Stimulated activated CD4-positive, alpha-beta T cell treated with anti-CD3 and anti-CD28 coated beads, Interleukin-2, amount 100 ng/mL, for 48 hours (primary cell): Measurements from ENCODE around the gene ACAT2.
"Not testable (repeated sequence)": the region's sequence is repeated elsewhere in the genome, so short reads cannot be mapped to it uniquely, and the experiment has no call there.

Experiments
- DNase-seq, 2 donors: peaks; one replicate each; pipeline ENCODE4 v3.0.0-alpha.2; 2020

The ACAT2 gene

DNA sequence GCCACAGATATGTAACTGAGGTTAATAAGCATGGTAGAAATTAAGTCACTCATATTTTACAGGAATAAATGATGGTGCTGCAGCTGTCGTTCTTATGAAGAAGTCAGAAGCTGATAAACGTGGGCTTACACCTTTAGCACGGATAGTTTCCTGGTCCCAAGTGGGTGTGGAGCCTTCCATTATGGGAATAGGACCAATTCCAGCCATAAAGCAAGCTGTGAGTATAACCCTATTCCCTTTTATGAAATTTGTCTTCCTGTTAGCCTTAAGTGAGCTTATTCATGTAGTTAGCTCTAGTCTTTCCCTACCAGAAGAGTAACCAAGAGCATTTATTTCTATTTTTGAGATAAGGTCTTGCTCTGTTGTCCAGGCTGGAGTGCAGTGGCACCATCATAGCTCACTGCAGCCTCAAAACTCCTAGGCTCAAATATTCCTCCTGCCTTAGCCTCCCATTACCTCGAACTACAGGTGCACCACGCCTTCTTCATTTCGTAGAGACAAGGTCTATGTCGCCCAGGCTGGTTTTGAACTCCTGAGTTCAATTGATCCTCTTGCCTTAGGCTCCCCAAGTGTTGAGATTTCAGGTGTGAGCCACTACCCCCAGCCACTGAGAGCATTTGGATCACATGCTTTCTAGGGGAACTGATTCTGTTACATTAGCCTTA, 15.5 kb downstream of the ACAT2 start:
- no peak for DNase-seq

DNA sequence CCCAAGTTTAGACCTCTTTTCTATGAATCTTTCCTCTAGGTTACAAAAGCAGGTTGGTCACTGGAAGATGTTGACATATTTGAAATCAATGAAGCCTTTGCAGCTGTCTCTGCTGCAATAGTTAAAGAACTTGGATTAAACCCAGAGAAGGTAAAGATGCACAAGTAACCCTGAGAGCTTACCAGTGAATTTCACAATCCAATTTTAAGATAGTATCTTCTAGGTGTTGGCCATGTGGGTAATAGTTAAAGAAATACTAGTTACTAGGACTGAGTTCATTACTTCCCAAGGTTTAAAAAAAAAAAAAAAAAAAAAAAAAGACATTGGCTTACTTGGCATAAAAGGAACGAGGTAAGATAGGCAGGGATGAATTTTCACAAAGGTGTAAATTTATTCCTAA, 16.3 kb downstream of the ACAT2 start:
- DNase-seq, result no peak

DNA sequence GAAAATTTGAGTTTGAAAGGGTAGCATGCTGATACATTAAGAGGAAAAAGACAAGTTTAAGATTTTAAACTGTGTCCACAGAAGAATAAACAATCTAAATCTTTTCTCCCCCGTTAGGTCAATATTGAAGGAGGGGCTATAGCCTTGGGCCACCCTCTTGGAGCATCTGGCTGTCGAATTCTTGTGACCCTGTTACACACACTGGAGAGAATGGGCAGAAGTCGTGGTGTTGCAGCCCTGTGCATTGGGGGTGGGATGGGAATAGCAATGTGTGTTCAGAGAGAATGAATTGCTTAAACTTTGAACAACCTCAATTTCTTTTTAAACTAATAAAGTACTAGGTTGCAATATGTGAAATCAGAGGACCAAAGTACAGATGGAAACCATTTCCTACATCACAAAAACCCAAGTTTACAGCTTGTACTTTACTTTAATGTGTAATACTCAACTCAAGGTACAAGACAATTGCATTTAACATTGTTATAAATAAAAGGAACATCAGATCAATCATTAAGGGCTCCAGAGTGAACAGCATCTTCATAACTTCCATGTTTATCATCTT, 16.8 kb downstream of the ACAT2 start:
- no peak for DNase-seq

DNA sequence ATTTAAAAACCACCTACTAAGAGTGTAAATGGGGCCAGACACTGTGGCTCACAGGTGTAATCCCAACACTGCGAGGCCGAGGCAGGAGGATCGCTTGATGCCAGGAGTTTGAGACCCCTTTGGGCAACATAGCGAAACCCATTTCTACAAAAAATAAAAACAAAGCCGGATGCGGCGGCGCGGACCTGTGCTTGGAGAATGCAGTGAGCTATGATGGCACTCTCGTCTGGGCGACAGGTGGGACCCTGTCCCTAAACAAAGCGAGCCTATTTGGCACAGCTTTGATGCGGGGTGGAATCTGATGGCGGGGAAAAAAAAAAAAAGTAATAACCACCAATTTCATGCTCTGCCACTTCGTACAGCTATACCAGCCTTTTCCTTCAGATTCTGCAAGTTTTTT, 26.4 kb downstream of the ACAT2 start:
- DNase-seq, result no peak

DNA sequence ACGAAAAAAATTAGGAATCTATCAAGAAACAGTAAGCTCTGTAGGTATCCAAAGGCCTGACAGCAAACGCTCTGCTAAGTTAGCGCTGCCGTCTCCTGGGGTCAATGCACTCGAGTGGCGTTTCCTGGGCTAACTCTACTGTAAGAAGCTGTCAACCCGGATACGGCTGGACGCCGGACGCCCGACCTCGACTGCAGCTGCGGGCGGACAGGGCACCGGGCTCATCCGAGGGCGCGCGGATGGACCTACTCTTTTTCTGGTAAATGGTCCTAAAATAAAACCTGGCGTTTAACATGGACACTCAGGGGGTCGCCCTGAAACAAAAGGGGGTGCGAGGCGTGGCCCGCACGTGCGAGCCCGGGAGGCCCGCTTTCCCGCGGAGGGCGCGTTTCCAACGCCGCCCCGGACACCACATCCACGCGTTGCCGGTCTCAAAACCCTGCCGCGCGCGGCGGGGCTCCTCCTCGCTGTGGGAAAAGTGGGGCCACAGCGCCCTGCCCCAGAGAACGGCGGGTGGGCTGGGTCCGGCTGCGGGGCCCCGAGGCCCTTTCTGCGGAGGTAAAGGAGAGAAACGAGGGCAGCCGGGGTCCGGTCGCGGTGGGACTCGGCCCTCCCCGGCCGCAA, 27.0 kb downstream of the ACAT2 start:
- peak; percentile 11 to 21 for DNase-seq

DNA sequence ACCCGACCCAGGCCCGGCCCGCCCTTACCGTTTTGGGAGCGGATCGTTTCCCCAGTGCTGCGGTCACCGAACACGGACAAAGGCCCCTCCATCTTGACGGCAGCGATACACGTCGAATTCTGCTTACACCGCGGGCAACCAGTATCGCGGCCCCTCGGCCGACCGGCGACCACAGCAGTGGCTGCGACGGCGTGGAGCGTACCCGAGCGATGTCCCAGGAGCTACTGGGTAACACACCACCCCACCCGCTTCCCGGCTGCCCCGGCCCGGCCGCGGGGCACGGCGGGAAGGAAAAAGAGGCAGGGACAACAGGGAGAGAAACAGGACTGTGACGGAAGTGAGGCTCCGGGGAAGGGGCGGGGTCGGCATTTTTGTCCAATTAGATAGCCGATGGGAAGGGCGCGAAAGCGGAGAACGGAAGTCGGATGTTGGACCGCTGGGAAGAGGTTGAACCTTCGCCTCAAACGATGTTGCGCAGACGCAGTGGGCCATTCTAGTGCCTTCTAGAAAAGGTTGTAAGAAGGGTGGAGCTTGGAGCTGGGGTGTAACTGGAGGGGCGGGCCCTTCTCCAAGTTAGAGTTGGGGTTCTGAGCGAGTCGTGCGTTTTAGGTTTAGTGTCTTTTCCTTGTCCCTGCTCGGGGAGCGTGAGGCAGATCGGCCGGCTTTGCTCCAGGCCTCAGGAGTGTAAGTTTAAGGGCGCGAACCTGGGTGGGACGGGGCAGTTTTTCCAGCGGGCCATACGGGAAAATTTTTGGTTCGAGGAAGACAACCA, 27.7 kb downstream of the ACAT2 start, which contains the start of gene TCP1:
Gene TCP1, minus strand, starts transcription at position 226 of the 772 bp plus-strand sequence. Its CDS starts 134 bp downstream, at position 92.
- peak; percentile 96 to 98 for DNase-seq

DNA sequence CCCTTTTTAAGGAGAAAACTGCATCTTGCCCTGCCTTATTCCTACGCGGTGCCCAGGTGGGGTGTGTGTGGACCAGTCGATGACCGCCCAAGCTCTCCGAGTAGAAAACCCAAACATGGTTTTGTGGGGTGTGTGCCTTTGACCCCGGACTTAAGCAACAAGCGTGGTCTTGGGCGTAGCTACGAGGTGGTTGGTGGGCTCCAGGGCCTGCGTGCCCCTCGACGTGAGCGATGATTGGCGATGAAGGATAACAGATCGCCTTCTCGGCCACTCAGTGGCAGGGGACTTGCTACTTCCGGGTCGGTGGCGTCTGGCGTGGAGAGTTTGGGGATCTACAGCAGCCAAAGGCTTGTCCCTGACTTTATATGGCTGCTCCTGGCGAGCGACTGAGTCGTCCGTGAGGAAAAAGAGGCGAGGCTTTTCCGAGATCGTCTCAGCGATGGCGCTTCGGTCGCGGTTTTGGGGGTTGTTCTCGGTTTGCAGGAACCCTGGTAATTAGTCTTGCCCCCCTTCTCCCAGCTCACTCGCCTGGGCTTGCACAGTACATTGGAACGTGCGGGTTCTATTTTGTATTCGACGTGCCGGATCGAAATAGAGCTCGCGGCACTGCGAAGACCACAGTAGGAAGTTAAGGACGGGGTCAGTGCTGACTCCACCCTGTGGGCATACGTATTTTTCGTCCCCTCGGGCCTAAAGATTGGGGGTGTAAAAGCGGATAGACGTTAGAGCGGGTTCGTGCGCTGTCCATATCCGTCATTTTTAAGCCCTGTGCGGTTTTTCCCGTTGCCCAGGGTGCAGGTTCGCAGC, 28.5 kb downstream of the ACAT2 start, which contains the start of gene MRPL18:
Gene MRPL18, plus strand, starts transcription at position 319 of the 807 bp plus-strand sequence. Its CDS starts 121 bp downstream, at position 440.
- peak; percentile 75 to 76 for DNase-seq

DNA sequence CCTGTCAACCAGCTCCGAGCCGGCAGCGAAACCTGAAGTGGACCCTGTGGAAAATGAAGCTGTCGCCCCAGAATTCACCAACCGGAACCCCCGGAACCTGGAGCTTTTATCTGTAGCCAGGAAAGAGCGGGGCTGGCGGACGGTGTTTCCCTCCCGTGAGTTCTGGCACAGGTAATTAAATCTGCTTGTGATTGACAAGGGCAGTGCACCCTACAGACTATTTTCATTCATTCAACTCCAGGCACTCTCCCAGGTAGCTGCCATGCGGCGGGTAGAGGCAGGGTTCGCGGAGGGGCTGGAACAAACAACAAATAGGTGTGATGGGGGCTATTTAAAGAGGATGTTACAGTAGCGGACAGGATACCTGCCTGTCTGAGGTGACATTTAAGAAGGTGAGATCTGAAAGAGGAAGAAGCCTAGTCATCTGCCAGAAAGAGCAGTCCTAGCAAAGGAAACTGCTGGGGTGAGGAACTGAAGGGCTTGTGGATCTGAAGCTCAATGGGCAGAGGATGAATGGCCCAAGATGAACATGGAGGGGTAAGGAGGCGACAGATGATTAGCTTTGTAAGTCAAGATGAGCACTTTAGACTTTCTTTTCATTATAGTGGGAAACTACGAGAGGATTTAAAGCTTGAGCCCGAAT, 29.2 kb downstream of the ACAT2 start:
- DNase-seq, result no peak

DNA sequence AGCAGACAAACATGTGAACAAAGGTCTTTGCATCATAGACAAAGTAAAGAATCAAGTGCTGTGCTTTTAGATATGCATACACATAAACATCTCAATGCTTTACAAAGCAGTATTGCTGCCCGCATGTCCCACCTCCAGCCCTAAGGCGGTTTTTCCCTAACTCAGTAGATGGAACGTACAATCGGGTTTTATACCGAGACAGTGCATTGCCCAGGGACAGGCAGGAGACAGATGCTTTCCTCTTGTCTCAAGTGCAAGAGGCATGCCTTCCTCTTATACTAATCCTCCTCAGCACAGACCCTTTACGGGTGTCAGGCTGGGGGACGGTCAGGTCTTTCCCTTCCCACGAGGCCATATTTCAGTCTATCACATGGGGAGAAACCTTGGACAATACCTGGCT, 33.1 kb downstream of the ACAT2 start:
- DNase-seq, result not testable (repeated sequence)

DNA sequence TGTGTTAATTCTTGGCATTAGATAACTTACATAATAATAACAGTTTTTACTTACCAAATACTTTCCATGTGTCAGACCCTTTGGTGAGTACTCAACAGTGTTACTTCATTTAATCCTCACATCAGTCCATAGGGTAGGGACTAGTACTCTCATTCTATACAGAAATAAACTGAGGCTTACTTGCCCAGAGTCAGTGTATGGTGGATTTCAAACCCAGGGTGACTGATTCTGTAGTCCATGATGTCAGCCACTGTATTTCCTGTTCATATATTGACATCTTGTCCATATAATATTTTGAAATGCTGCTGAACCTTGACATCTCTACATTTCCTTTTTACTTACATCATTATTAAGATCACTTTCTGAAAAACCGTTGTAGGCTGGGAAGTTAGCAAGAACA, 35.7 kb downstream of the ACAT2 start:
- no peak for DNase-seq

DNA sequence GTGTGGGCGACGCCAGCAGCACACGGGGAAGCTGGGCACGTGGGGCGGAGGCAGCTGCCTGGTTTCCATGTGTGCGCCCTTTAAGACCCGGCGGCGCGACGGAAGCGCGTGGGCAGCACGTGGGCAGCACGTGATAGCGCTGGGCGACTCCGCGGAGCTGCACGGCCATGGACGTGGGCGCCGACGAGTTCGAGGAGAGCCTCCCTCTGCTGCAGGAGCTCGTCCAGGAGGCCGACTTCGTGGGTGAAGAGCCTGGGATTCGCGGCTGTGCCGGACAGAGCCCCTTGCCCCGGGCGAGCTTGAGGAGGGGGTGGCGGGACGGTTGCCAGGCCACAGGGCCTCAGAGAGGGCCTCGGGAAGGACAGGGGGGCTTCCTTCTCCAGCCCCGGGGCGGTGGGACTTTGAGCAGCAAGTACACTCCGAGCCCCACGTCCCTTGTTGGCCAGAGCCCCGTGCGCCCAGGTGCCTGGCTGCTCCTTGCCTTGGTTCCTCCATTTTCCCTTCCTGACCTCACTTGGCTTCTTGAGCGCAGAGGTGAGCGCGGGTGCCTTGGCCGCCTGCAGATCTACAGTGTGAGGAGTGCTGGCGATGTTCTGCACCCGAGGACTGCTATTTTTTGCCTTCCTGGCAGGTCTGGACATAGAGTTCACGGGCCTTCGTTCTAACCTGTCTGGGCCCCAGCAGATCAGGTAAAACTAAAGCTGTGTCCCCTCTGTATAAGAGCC, 38.5 kb downstream of the ACAT2 start, which contains the start of gene PNLDC1:
Gene PNLDC1, plus strand, starts transcription at position 136 of the 725 bp plus-strand sequence. Its CDS starts 32 bp downstream, at position 168.
- no peak for DNase-seq

DNA sequence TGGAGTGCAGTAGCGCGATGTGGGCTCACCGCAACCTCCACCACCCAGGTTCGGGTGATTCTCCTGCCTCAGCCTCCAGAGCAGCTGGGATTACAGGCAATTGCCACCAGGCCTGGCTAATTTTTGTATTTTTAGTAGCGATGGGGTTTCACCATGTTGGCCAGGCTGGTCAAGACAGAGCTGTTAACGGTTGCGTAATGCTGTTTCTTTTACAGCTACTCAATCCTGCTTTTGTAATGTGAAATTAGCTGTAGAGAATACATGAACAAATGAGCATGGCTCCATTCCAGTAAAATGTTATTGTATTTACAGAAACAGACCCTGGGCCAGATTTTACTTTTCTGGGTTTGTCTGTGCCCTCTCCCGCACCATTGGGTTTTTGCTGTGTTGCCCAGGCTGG, 40.1 kb downstream of the ACAT2 start:
- no peak for DNase-seq

DNA sequence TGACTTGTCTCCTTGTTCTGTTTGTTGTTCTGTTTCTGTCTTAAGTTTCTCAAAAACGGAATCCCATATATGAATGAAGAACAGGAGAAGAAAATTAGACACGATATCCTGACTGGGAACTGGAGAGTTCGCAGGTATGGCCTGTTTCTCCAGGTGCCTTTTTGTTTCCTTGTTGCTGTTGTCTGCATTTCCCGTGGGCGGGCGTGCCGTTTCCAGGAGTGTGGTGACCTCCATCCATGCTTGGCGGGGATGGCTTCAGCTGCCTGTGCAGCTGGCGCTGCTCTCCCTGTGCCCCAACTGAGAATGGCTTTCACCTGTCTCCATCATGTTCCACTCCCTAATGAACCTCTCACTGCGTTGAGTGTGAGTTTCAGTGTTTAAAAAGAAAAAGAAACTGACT, 42.7 kb downstream of the ACAT2 start:
- no peak for DNase-seq

DNA sequence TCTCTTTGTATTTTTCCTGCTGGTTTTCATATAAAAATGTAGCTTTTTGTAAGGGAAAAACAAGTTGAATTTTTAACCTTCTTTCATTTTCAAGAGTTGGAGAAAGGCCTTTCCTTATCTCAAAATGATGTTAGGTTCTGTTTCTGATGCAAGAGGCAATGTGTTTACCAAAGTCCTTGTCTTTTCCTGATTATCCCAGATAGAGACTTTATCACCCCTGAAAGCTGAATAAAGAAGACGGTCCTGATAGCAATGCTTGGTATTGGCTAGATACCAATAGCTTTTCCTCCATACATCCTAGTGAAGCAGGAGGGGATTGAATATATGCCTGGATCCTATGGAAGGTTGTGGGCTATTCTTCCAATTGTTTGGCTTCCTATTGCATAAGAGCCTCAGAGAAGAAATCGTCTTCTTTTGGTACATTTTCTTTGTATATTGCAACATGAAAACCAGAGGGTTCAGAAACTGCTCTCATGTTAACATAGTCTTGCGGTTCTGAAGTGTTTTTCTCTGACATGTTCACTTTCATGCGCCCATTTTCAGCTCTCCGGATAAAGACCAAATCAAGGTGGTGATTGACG, 43.7 kb downstream of the ACAT2 start:
- no peak for DNase-seq

DNA sequence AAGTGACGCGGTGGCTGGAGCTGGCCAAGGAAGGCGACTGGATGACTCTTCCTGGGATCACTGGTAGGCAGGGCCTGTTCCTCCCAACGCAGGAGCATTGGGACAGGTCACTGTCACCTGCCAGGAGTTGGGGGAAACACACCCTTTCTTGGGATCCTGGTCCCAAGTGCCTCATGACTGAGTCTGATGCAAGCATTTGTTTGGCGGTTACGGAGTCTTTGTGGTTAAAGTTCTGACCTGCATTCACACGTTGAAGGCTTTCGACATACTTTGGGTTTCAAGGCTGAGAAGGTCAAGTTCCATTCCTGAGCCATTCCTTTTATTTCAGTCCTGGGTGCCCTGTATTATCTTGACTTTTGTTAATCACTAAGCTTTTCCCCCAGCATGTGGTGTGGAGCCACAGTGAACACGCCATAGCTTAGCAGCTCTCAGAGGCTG, 44.2 kb downstream of the ACAT2 start:
- DNase-seq, result no peak

DNA sequence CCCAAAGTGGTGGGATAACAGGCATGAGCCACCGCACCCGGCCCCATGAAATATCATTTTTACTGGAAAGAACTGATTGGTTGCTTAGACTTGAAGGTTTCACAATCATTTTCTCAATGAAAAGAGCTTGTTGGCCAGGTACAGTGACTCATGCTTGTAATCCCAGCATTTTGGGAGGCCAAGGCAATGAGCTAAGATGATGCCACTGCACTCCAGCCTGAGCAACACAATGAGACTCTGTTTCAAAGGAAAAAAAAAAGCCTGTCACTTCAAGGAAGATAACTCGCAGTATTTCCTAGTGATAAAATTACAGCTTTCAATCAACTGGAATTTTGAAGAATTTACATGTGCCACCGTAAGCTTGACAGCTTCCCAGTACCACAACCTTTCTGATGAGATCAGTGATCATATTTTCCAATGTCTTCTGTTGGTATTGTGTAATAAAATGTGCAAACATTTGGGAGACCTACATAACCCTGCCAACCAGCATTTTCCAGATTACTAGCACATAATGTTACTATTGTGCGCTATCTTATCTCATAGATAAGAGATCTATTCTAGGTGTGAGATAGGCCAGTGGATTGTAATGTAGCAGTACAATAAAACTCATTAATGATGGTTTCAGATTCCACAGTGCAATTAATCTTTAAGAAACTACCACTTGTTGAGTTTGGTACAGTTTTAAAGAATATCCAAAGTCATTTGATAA, 45.5 kb downstream of the ACAT2 start:
- DNase-seq, result no peak

DNA sequence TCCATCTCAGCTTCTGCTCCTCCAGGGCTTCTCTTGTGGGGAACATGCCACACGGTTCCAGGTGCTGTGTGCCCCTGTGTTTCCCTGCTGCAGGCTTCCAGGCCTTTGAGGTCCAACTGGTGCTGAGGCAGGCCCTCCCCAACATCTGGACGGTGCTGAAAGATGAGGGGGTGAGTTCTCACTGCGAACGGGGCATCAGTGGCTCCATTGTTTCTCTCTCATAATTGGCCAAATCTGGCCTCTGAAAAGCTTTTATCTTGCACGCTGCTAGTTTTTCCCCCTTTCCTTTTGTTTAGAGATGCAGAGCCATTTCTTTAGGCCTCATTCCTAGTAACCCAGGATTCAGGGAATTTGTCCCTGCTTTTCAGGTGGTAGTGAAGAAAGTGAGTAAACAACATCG, 46.8 kb downstream of the ACAT2 start:
- no peak for DNase-seq

DNA sequence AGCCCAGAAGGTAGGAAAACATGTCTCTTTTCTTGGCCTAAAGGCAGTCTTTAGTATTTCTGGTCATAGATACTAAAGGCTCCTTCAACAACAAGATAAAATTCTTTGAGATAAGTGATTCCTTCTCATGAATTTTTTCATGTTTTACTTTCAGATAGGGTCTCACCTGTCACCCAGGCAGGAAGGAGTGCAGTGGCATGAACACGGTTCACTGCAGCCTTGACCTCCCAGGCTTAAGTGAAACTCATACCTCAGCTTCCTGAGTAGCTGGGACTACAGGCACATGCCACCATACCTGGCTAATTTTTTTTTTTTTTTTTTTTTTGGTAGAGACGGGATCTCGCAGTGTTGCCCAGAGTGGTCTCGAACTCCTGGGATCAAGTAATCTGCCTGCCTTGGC, 47.3 kb downstream of the ACAT2 start:
- DNase-seq, result no peak

DNA sequence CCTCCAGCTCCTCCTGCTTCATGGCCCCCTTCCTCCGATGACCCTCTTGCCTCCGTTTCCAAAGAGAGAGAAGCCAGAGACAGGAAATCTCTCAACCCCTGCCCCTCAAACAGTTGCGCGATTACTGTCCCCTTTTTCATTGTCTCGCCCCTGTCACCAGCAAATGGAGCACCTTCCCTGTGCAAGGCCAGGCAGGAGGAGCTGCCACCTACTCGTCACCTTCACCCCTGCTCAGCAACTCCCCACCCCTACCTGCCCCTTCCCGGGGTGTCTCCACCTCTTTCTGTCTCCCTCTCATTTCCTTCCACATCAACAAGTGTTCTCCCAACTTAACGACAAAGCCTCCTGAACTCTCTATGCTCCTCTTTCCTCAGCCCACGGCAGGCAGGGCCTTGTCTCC, 51.9 kb downstream of the ACAT2 start:
- no peak for DNase-seq

DNA sequence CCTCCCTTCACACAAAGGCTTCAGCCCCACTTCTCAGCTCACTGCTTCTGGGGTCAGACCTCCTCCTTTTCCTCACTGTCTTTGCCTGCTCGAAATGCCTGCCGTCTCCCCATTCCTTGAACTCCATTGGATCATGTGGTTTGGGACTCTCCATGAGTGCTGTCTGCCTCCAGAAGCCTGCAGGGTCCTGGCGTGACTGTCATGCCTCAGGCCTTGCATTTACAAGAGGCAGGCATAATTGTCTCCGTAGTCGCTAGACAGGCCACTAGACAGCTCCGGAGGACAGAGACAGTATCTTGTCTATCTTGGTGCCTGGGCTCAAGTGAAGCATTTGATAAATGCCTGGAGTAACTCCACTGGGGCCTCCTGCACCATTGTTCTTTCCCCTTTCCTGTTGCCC, 53.6 kb downstream of the ACAT2 start:
- no peak for DNase-seq
